ENCODE data around the gene SPACA1. TPM values are rescaled to one million over a fixed set of nuclear protein-coding genes. Genes with fewer than 3 reads are reported as not detected.

The SPACA1 gene
- total RNA-seq, 4 donors from 2014 or later, result not detected

DNA sequence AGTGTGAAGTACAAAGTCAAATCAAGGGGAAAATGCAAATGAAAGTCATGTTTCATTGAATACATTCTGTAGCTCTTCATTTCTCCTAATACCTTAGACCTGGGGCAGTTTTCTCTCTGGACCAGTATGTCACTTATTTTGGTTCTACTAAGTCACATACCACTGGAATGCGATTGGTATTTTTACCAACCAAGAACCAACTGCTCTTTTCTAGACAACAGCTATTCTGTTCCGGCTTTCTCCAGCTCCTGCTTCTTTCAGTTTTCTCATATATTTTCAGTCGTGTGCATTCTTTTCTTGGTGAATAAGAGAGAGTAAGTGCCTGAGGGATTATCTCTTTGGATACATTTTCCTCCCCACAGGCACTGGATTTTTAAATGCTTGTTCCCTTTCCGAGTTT lies 39.2 kb upstream of the SPACA1 start:
- no peaks in the 10 kb centered on the region for H3K27me3 ChIP-seq
- no peak for DNase-seq
- no peak overlapping the region for H3K27ac ChIP-seq
- no peak overlapping the region for H3K4me3 ChIP-seq (replicated peaks in 1 of 3)
- no peaks in the 10 kb centered on the region for H3K4me1 ChIP-seq
- H3K36me3 ChIP-seq, result no peaks in the 10 kb centered on the region
- H3K9me3 ChIP-seq, result no peaks in the 10 kb centered on the region
- intact Hi-C loops (cut with DNase I), result no loop called here
- WGBS, 2 donors, result 64 to 77% methylated on average over 4 of the region's 4 CpGs
- TF ChIP-seq CTCF (IDR thresholded peaks at IDR 0.05) (no peak), POLR2A (IDR thresholded peaks at IDR 0.05) (no peak)

GRCh38 chr6:88008831-88009231 lies 38.8 kb upstream of the SPACA1 start:
- no peak for DNase-seq

DNA sequence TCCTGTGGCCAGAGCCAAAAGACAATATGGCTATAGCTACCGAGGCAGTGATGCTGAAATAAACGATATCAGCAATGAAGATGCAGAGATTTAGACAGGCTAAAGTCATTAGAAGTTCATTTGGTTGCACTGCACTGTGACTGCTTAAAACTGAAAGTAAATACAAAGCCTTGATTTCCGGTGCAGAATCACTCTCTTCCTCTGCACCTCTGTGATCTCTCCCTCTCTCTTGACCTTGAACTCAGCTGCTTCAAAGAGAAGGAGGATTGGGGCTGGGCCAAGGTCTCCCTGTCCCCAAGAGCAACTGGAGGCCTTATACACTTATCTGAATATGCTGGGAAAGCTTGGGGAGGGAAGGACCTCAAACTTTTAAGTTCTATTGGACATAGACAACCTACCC lies 34.6 kb upstream of the SPACA1 start:
- H3K27me3 ChIP-seq, result no peaks in the 10 kb centered on the region
- H3K9me3 ChIP-seq, result no peaks in the 10 kb centered on the region
- TF ChIP-seq POLR2A (IDR thresholded peaks at IDR 0.05) (no peak), CTCF (IDR thresholded peaks at IDR 0.05) (no peak)
- no peaks in the 10 kb centered on the region for H3K36me3 ChIP-seq
- H3K27ac ChIP-seq, result no peak overlapping the region
- 59 to 65% methylated on average over 3 of the region's 3 CpGs for WGBS, 2 donors
- intact Hi-C loops (cut with DNase I), result no loop called here
- DNase-seq, result no peak
- H3K4me3 ChIP-seq (replicated peaks in 1 of 3), result no peak overlapping the region
- no peaks in the 10 kb centered on the region for H3K4me1 ChIP-seq

More at GRCh38 chr6:88008831-88009231, 38.8 kb upstream of the SPACA1 start:
- H3K27ac ChIP-seq, result no peak overlapping the region
- no peaks in the 10 kb centered on the region for H3K27me3 ChIP-seq
- no peak overlapping the region for H3K4me3 ChIP-seq (replicated peaks in 1 of 3)
- WGBS, 2 donors, result 48 to 65% methylated on average over 2 of the region's 2 CpGs
- H3K36me3 ChIP-seq, result no peaks in the 10 kb centered on the region
- TF ChIP-seq POLR2A (IDR thresholded peaks at IDR 0.05), result no peak
- TF ChIP-seq CTCF (IDR thresholded peaks at IDR 0.05), result no peak
- no peaks in the 10 kb centered on the region for H3K9me3 ChIP-seq
- no peaks in the 10 kb centered on the region for H3K4me1 ChIP-seq
- intact Hi-C loops (cut with DNase I), result no loop called here

DNA sequence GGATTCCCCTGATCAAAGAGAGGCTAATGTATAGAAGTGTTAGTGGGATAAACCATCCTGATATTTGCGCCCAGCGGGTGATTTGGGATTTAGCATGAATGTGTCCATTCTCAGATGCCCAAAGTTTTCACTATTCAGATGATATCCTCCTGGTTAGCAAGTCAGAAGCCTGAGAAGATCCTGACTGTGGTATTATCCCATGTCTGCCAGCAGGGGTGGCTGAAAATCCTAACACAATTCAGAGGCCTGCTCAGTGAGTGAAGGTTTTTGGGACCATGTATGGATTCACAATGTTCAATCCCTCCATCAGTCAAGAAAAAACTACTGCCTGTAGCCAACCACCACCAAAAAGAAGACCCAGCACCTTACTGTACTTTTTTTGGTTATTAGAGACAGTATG lies 34.1 kb upstream of the SPACA1 start:
- H3K36me3 ChIP-seq, result no peaks in the 10 kb centered on the region
- H3K4me3 ChIP-seq (replicated peaks in 1 of 3), result no peak overlapping the region
- H3K27me3 ChIP-seq, result no peaks in the 10 kb centered on the region
- TF ChIP-seq POLR2A (IDR thresholded peaks at IDR 0.05) (no peak), CTCF (IDR thresholded peaks at IDR 0.05) (no peak)
- intact Hi-C loops (cut with DNase I), result no loop called here
- no peak overlapping the region for H3K27ac ChIP-seq
- no peak for DNase-seq
- WGBS, 2 donors, result 88 to 92% methylated on average over 2 of the region's 2 CpGs
- no peaks in the 10 kb centered on the region for H3K9me3 ChIP-seq
- no peaks in the 10 kb centered on the region for H3K4me1 ChIP-seq

DNA sequence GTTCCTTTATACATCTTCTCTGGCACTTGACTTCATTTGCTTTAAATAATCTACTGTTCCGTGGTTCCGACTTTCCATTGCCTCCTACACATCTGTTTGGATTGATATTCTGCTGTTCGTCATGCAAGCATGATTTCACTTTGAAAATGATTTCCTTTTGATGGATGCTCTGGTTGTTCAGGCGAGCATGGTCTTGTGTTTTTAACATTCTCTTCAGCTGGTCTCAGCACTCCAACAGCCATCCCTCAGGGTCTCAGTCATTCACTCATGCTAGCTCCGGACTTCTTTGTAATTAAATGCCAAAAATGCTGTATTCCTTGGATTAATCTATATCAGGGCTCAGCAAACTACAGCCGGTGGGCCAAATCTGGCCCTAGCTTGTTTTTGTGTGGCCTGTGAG lies 27.2 kb upstream of the SPACA1 start:
- intact Hi-C loops (cut with DNase I), result no loop called here
- Histone ChIP-seq H3K9me3 (no peaks in the 10 kb centered on the region), H3K4me3 (replicated peaks in 1 of 3) (no peak overlapping the region), H3K27me3 (no peaks in the 10 kb centered on the region), H3K27ac (no peak overlapping the region), H3K36me3 (no peaks in the 10 kb centered on the region), H3K4me1 (no peaks in the 10 kb centered on the region)
- DNase-seq, result no peak
- 32 to 40% methylated on average over 6 of the region's 6 CpGs for WGBS, 2 donors
- TF ChIP-seq POLR2A (IDR thresholded peaks at IDR 0.05) (no peak), CTCF (IDR thresholded peaks at IDR 0.05) (no peak)
